OCI-LY1 (cell line): ENCODE results near the gene ICE1.

Experiments used
- CTCF ChIP-seq: fragments of 200-600 bp; sonication (generic), shearing (Covaris generic); IDR thresholded peaks from 2 replicates; pipeline ENCODE4 v1.5.1; 2017; ENCODE audit warnings: mild to moderate bottlenecking, antibody characterized with exemption, low read length, moderate library complexity, mixed read lengths
- EZH2 ChIP-seq: fragments of 200-600 bp; sonication (generic), shearing (Covaris generic); IDR thresholded peaks from 2 replicates; pipeline ENCODE4 v1.8.0; 2017; ENCODE audit warnings: borderline replicate concordance, mixed run types, mild to moderate bottlenecking, antibody characterized with exemption, low read length, moderate library complexity, mixed read lengths

- TF ChIP-seq CTCF, result no peak
- no peak for TF ChIP-seq EZH2
Measured at GRCh38 chr5:5432020-5432707, 9.7 kb downstream of the ICE1 start.
